GM18498 (cell line): Measurements from ENCODE around the gene SURF2.
A peak's percentile ranks its signal among the peaks of the same experiment; 100 is the strongest.
"Not testable (repeated sequence)": the region's sequence is repeated elsewhere in the genome, so short reads cannot be mapped to it uniquely, and the experiment has no call there.

Experiments used
- ATAC-seq: cut with Tn5 transposase; IDR thresholded peaks from one replicate; pipeline ENCODE4 v1.9.1; 2021; ENCODE audit warnings: mild to moderate bottlenecking, moderate library complexity; ENCODE audit not compliant: unreplicated experiment

Gene SURF2

DNA sequence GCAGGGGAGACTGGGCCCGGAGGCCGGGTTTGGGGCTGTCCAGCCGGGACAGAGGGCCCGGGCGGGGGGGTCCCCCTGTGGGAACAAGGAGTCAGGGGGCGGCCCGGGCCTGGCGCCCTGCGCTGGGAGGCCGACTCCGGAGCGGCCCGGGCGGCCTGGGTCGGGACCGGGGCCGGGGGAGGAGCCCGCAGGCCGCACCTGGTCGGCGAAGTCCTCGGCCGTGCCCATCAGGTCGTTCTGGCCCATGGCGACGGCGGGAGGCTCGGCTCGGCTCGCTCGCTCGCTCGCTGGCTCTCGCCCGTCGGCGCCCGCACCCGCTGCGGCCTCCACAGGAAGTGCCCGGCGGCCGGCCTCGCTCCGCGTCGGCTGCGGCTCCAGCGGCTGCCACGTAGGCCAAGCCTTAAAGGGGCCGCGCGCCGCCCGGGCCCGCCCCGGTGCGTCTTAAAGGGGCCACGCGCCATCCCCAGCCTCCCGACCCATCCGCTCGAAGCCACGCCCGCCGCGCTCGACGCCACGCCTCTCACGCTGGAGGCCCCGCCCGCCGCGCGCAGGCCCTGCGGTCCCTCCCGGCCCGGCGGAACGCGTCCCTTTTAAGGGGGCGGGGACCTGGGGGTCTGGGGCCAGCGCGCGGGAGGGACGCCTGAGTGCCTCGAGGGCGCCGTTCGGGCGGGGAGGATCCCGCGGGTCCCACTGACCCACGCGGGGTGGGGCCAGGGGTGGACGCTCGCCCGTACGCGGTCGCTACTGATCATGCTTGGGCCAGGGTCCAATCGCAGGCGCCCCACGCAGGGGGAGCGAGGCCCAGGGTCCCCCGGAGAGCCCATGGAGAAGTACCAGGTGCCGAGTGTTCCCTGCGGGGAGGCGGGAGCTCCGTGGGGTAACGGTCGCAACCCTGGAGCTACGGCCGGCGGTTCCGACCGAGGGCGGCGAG, 19.6 kb downstream of the SURF2 start, which contains the start of the genes STKLD1 and SURF4:
TSS of gene STKLD1 (plus strand) at position 643 of the 931 bp plus-strand sequence. CDS start at position 751, 108 bp downstream.
TSS of gene SURF4 (minus strand) at position 337 of the 931 bp plus-strand sequence. CDS start at position 246, 91 bp downstream.
- ATAC-seq: peak; percentile 91

DNA sequence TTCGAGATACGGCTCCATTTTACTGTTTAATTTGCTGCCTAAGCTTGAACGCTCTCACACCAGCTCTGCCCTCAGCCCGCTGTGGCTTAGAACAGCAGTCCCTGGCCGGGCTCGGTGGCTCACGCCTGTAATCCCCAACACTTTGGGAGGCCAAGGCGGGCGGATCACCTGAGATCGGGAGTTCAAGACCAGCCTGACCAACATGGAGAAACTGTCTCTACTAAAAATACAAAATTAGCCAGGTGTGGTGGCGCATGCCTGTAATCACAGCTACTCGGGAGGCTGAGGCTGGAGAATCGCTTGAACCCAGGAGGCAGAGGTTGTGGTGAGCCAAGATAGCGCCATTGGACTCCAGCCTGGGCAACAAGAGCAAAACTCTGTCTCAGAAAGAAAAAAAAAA, 20.9 kb downstream of the SURF2 start:
- ATAC-seq: not testable (repeated sequence)

DNA sequence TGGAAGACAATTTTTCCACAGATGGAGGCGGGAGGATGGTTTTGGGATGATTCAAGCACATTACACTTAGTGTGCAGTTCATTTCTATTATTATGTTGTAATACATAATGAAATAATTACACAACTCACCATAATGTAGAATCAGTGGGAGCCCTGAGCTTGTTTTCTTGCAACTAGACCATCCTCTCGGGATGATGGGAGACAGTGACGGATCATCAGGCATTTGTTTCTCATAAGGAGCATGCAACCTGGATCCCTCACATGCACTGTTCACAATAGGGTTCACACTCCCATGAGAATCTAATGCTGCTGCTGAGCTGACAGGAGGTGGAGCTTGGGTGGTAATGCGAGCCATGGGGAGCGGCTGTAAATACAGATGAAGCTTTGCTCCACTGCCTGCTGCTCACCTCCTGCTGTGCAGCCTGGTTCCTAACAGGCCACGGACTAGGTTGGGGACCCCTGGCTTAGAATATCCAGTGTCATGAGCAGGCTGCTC, 21.4 kb downstream of the SURF2 start:
- ATAC-seq: no peak

DNA sequence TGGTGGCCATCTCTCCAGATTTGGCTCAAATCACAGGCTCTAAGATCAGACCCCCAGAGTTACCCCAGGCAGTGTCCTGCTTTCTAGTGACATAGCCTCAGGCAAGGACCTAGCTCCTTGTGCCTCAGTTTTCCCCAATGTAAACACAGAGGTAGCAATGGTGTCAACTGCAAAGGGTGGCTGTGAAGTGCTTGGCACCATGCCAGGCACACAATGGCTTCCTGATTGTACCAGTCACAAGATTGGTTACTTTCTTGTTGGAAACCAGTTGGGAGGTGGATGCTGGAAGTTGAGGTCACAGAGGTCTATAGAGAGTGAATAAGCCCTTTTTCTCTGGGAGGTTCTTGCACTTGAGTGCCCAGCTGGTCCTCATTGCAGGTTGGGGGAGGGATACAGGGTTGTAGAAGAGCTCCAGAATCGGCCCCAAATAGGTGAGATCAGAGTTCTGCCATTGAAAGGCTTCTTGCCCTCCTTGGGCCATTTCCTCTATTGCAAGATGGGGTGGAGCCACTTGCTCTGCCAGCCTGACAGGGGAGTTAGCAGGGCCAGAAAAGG, 22.1 kb downstream of the SURF2 start:
- ATAC-seq: no peak

DNA sequence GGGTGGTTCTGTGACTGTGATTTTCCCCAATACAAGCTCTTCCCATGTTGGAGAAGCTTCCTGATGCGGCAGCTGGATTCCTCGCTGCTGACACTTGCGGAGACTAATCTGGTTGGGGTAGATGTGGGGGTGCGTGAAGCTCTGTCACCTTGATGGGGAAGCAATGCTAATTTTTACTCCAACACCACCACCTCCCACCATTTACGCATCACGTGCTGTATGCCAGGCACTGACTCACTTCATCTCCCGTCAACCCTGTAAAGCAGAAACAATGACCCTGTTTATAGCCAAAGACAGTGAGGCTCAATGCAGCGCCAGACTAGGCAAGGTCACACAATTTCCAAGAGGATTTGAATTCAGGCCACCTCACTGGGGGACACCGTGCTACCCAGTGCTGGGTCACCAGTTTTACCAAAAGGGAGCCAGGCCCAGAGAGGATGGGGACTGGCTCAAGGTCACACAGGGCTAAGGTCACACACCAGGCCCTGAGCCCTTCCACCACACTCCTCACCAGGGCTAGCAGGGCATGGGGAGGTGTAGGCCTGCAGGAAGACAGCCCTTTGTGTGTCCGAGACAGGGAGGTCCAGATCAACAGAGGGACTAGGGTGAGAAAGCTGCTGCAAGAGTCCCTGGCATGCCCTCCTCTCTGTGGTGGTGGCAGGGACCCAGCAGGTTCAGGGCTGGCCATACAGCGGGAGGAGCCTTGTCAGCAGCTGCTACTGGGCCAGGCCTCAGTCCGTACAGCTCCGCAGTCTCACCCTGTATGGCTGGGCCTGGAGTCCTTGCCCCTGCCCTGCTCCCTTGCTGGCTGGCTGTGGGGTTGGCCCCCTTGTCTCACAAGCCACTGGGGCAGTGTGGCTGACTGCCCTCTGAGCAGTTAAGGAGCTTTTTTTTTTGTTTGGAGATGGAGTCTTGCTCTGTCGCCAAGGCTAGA, 23.1 kb downstream of the SURF2 start:
- no peak for ATAC-seq

DNA sequence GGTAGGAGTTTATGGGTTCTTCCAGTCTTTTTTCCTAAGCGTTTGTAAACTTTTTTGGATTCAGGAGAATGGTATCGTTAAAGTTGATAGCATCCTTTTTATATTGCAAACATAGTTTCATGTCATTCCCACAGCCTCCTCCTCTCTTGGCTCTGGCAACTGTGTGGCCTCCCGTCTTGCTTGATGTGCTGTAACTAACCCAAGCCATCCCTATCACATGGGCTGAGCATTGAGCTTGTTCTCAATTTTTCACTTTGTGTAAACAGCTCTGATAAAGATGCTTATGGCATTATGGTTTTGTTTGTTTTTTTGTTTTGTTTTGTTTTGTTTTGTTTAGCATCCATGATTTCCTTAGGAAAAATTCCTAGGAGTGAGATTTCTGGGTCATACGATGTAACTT, 24.4 kb downstream of the SURF2 start:
- ATAC-seq: no peak

DNA sequence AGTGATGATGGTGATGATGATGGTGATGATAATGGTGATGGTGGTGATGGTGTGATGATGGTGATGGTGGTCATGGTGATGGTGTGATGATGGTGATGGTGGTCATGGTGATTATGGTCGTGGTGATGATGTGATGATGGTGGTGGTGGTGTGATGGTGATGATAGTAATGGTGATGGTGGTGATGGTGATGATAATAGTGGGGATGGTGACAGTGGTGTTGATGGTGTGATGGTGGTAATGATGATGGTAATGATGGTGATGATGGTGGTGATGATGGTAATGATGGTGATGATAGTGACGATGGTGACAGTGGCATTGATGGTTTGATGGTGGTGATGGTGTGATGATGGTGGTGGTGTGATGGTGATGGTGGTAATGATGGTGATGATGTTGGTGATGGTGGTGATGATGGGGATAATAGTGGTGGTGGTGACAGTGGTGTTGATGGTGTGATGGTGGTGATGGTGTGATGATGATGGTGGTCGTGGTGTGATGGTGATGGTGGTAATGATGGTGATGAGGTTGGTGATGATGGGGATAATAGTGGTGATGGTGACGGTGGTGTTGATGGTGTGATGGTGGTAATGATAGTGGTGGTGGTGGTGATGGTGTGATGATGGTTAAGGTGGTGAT, 26.3 kb downstream of the SURF2 start:
- no peak for ATAC-seq

DNA sequence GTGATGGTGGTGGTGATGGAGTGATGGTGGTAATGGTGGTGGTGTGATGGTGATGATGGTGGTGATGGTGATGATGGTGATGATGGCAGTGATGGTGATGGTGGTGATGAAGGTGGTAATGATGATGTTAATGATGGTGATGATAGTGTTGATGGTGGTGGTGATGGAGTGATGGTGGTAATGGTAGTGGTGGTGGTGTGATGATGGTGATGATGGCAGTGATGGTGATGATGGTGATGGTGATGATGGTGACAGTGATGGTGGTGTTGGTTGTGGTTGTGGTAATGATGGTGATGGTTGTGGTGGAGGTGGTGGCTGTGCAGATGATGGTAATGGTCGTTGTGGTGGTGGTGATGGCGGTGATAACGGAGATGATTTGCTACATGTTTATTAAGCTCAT, 27.1 kb downstream of the SURF2 start:
- ATAC-seq: no peak

DNA sequence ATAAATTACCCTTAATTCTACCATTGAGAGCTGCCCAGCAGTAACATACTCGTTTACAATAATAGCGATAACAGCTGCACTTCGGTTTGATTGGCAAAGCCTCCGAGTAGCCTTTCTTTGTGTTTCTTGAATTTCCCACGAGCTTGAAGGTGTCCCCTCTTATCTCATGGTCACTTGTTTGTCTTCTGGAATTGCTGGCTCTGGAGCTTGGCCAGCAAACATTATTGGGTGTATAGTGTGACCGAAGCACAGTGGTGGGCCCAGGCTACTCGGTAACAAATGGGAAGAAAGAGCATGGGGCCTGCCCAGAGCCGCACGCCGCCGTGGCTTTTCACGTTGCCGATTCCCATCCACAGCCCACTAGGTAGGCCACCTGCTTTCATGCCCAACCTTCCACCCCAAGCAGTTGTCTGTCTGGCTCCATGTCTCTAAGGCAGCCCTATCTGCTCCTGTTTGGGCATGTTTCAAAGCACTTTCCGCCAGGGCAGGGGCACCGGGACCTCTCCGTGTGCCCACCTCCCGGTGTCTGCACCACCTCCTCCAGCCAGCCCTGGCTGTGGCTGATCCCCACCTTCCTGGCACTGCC, 28.5 kb downstream of the SURF2 start:
- ATAC-seq: no peak

DNA sequence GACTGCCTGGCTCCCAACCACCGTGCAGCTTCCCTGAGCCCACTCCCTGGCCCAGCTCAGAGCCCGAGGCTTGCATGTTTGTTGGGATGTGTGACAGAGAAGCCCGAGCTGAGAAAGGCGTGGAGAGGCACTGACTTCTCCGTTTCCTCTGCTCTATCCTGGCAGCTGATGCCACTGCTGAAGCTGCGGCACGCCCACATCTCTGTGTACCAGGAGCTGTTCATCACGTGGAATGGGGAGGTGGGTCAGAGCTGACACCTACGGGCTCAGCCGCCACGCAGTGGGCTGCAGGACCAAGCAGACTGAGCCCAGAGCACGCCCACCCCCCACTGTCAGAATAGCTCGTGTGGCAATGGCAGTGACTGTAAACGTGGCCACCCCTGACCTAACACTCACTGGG, 29.1 kb downstream of the SURF2 start:
- no peak for ATAC-seq

DNA sequence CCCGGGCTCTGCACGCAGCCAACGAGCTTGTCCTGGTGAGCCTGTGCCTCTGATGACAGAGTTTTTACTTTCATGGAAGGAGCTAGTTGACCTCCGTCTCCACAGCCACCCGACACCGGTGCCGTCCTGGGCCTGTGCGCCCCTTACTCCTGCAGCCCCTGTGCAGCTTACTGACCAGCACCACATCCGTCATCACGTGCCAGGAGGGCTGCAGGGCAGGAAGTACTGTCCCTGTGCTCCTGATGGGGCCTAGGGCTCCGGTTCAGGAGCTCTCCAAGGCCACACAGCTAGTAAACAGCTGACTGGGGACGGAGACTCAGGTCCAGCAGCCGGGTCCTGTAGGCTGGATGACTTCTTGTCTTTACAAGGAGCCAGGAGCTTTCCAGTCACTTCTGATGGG, 30.0 kb downstream of the SURF2 start:
- ATAC-seq: no peak

DNA sequence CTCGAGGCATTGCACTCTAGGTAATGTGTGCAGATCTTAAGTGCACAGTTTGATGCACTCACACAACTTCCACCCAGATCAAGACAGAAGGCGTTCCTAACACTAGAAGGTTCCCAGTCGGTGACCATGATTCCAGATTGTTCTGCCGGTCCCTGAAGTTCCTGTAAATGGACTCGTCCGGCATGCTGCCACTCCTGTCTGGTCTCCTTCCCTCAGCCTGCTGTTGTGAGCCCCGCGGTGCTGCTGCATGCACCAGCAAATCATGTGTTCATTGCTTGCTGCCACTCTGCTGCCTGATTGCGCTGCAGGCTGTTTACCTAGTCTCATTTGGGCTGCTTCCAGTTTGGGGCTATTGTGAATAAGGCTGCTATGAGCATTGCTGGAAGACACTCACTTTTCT, 31.3 kb downstream of the SURF2 start:
- no peak for ATAC-seq

DNA sequence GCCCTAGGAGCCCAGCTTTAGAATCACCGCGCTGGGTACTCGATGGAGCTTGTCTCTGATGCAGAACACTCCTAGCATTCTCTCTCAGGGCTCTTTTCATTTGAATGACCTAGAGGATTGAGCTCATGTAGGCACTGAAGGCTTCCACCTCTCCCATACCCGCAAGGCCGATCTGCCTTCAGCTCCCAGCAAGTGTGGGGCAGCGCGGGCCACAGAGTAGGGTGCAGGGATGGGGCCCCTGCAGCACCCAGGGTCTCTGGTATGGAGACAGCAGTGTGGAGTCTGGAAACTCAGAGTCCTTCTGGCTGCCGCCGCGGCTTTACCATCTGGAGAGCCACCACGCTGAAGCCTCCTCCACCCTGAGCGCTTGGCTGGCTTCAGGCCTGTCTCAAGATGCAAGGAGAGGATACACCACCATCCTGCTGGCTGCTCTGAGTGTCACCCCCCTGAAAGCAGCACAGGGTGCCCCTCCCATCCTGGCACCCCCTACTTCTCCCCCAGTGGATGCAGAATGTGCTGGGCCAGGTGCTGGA, 32.7 kb downstream of the SURF2 start:
- ATAC-seq: no peak

DNA sequence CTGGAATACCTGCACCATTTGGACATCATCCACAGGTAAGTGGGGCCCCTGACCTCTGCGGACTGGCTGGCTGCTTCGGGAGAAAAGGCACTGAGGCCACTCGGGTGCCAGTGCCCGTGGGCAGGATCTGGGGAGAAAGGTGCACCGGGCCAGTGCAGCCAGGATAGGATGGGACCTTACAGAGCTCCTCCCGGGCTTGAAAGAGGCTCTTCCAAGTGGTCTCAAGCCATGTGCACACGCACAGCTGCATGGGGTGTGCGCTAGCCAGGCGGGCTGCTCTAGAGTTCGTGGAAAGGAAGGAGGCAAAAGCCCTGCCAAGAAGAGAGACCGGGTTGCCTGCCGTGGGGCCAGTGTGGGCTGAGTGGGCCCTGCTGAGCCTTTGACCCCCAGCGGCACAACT, 33.2 kb downstream of the SURF2 start:
- ATAC-seq: no peak

DNA sequence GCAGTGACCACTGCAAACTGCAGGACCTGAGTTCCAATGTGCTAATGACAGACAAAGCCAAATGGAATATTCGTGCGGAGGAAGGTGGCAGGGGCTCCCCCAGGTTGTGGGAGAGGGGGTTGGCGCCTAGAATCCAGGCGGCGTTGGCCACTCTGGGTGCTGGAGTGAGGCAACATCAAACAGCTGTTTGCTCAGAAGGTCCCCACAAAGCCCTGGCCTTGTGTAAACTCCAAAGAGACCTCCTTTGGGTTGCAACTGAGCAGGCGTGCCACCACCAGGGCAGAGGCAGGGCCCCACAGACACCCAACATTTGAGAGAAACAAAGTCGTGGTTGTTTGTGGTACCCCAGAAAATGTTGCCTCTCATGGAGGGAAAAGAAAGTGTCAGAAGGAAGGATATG, 34.4 kb downstream of the SURF2 start:
- no peak for ATAC-seq

DNA sequence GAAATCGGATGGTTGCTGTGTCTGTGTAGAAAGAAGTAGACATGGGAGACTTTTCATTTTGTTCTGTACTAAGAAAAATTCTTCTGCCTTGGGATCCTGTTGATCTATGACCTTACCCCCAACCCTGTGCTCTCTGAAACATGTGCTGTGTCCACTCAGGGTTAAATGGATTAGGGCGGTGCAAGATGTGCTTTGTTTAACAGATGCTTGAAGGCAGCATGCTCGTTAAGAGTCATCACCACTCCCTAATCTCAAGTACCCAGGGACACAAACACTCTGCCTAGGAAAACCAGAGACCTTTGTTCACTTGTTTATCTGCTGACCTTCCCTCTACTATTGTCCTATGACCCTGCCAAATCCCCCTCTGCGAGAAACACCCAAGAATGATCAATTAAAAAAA, 35.1 kb downstream of the SURF2 start:
- not testable (repeated sequence) for ATAC-seq

DNA sequence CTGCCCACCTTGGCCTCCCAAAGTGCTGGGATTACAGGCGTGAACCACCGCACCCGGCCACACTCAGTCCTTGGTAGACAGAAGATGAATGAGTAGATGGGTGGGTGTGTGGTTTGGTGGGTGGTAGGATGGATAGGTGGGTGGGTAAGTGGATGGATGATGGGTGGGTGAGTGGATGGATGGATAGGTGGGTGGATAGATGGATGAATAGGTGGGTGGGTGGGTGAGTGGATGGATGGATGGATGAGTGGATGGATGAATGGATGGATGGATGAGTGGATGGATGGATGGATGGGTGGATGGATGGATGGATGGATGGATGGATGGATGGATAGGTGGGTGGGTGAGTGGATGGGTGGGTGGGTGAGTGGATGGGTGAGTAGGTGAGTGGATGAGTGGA, 36.0 kb downstream of the SURF2 start:
- ATAC-seq: not testable (repeated sequence)

DNA sequence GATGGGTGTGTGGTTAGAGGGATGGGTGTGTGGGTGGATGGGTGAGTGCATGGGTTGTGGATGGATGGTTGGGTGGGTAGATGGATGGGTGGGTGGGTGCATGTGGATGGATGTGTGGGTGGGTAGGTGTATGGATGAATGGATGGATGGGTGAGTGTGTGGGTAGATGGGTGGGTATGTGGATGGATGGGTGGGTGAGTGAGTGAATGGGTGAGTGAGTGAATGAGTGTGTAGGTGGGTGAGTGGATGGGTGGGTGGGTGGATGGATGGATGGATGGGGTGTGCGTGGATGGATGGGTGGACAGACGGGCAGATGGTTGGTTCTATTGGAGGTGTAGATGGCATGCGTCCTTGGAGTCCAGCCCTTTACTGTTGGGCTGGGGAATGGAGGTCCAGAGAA, 37.0 kb downstream of the SURF2 start:
- ATAC-seq: no peak

DNA sequence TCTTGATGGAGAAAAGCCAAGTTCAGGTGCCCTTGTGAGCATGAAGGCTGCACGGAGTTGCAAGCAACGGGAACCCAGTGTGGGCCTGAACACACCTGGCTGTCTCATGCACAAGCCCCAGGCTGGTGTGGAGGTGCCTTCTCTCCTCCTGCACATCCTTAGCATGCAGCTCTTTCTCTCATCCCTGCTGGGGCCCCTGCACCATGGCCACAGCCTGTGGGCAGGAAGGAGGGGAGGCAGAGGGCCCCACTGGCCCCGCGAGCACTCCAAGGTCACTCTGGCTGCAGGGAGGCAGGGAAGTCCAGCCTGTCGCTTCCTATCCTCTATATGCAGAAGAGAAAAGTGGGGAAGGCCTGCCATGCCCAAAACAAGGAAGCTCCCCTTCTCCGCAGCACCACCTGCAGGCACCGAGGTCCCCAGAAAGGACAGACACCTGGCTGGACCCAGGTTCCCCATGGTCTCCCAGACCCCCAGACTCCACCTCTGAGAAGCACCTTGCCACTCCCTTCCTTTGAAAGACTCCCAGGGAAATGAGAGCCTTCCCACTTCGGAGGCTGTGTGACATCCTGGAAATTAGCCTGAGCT, 38.4 kb downstream of the SURF2 start:
- no peak for ATAC-seq

DNA sequence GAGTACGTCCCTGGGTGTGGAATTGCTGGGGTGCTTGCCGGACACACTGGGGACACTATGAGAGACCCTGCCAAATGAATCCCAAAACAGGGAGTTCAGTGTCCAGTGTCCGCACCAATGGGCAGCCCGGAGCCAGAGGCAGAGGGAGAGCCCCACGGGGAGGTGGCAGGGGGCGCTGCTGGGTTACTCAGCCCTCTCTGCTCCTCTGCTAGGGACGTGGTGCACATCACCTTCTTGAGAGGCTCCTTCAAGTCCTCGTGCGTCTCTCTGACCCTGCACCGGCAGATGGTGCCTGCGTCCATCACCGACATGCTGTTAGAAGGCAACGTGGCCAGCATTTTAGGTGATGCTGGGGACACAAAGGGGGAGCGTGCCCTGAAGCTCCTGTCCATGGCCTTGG, 40.6 kb downstream of the SURF2 start:
- ATAC-seq: no peak
